Stimulated activated CD4-positive, alpha-beta T cell treated with anti-CD3 and anti-CD28 coated beads, Interleukin-15, amount 100 ng/mL, for 1 hour (primary cell): ENCODE results near the gene CNTRL.
A peak's percentile ranks its signal among the peaks of the same experiment; 100 is the strongest.
"Not testable (repeated sequence)": the region's sequence is repeated elsewhere in the genome, so short reads cannot be mapped to it uniquely, and the experiment has no call there.

ENCODE experiments used
- DNase-seq, 2 donors: peaks; one replicate each; pipeline ENCODE4 v3.0.0-alpha.2; 2020; ENCODE audit warnings: low read depth in 1 of 2, low spot score in 1 of 2

The CNTRL gene

DNA sequence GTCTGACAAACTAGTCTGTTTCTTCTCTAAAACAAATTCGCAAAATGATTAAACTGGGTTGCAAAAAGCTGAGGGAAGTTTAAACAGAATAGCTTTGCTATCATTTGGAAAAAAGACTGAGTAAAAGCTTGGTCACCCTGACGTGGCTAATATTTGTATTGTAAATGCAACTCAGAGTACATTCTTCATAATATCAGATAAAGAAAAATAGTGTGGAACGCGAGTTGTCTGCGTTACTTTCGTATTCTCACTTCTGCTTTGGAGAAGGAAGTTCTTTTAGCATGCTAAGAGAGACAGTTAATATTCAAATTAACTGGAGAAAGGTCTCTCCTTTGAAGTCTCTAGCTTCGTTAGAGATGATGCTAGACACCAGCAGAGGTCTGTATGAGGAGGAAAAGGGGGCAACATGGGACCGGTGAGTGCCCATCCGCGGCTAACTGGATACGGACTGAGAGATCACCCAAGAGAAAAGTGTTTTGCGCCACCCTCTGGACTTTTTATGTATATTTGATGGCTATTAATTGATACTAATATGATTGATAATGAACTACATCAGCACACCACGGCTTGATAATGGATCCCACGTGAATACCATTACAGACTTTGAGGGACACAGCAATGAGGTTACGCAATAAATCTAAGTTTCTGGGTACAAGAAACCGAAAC, 2.9 kb upstream of the CNTRL start:
- no peak for DNase-seq

GRCh38 chr9:121073038-121073437, 1.7 kb upstream of the CNTRL start:
- DNase-seq = no peak

GRCh38 chr9:121075251-121076036, 689 bp downstream of the CNTRL start:
- DNase-seq = no peak

GRCh38 chr9:121082075-121082474, 7.3 kb downstream of the CNTRL start:
- DNase-seq = no peak

GRCh38 chr9:121085661-121086060, 10.9 kb downstream of the CNTRL start:
- no peak for DNase-seq

DNA sequence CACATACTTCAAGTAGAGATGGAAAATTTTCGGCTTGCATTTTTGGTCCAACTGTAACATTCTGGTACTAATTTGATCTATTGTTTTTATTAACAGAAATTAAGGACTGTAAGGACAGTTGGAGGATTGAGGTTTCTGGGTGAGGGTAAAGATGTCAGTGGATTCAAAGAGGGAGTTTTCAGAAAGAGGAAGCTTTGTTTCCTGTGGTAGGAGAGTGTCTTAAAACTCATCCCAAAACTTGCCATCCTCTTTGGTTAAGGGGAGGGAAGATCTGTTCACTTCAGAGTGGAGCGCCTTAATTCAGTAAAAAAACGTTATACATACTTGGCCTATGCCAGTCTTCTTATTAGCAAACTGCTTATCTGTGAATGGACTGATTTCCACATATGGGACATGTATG, 13.8 kb downstream of the CNTRL start:
- DNase-seq = no peak

DNA sequence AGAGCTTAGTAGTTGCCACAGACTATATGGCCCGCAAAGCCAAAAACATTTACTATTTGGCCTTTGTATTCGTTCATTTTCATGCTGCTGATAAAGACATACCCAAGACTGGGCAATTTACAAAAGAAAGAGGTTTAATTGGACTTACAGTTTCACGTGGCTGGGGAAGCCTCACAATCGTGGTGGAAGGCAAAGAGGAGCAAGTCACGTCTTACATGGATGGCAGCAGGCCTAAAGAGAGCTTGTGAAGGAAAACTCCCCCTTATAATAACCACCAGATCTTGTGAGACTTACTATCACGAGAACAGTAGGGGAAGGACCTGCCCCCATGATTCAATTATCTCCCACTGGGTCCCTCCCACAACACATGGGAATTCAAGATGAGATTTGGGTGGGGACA, 16.0 kb downstream of the CNTRL start:
- not testable (repeated sequence) for DNase-seq

DNA sequence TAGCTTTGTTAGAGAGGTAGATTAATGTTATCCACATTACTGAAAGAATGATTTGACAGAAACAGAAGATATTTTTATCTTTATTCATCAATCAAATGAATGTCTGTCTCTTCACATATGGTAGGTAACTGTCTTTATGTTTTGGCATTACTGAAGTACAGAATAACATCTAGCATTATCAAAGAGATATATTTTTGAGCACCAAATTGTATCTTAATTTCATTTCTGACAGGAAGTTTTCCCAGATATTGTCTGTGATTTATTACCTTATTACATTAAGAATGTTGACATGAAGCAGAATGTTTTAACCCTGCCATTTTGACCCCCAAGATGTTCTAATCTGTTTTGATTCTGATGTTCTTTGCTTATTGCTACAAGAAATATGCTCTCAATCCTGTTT, 20.3 kb downstream of the CNTRL start:
- no peak for DNase-seq

DNA sequence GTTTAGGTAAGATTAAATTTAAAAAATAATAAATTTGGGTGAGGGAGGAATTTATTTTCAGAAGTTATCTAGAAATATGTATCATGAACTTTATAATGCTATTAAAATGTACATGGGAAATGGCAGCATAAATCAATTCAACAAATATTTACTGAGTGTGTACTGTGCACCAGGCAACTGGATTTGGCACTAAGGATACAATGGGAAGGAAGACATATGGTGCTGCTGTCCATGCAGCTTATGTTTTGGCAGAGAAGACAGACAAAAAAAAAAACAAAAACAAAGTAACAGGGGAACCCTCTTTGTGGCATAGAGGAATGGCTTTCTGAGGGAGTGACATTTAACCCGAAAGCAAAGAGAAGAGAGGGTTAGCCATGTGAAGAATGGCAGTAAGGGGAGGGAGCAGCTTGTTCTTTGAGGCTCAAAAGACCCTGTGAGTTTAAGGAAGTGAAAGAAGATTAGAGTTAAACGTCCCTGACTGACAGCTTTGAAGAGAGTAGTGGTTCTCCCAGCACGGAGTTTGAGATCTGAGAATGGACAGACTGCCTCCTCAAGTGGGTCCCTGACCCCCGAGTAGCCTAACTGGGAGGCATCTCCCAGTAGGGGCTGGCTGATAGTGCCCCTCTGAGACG, 23.9 kb downstream of the CNTRL start:
- DNase-seq = no peak

GRCh38 chr9:121104054-121104453, 29.3 kb downstream of the CNTRL start:
- DNase-seq = not testable (repeated sequence)

- no peak for DNase-seq
Measured at GRCh38 chr9:121105531-121105930, 30.8 kb downstream of the CNTRL start.

GRCh38 chr9:121107029-121107428, 32.3 kb downstream of the CNTRL start:
- DNase-seq = no peak

DNA sequence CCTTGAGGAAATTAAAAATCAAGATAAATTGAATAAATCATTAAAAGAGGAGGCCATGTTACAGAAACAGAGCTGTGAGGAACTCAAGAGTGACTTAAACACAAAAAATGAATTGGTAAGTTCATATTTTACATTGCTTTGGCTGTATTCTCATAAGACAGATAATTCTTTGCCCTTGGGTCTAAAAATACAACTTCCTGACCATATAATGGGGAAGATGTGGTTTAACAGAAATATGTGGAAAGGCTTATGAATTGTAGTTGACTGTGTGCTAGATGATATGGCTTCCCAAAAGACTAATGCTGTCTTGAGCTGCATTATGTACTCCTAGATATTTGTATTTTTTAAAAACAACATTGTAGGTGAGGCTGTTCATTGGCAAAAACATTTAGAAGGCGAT, 33.1 kb downstream of the CNTRL start:
- DNase-seq = no peak

DNA sequence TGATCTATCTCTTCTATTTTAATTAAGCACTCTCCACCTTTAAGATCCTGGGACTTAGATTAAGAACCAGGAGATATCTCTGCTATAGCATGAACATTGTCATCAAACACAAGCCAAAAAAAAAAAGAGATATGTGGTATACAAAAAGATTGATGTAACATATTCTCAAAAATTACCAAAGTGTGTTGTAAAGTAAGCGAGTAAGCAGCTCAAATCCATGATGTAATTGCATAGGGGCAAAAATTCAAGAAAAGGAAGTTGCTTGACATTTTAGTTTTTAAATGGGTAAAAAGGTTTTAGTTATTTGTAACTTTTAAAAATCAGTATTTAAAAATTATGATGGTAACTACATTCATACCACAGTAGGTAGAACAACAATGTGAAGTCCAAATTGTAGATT, 40.7 kb downstream of the CNTRL start:
- no peak for DNase-seq

DNA sequence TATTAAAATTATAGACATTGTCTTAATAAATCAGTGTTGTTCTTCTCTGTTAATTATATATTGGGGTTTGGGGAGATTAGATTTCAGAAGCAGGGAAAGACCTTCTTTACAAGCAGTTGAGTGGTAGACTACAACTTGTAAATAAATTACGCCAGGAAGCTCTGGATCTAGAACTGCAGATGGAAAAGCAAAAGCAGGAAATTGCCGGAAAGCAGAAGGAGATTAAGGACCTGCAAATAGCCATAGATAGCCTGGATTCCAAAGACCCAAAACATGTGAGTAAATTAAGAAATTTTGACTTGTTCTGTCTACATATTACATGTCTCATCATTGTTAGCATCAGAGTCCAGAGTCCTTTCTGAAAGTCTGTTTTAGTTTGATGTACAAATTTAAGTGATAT, 43.5 kb downstream of the CNTRL start:
- DNase-seq = no peak

DNA sequence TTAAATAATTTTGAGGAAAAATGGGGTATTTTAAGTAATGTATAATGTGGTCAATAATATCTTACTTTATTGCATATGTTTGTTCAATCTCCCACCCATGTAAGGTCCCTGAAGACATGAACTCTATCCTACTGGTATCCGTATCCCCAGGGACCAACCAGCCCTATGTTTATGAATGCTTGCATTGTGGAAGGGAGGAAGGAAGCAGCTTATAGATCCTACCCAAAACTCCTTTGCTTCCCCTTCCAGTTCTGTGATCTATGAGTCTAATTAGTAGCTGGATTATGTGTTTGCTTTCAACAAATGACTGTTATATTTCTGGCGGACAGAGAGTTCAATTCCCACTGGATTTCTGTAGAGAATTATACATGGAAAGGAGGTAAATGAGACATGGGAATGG, 45.6 kb downstream of the CNTRL start:
- DNase-seq = no peak

GRCh38 chr9:121121582-121122087, 46.9 kb downstream of the CNTRL start:
- DNase-seq = peak; percentile 87 to 89

GRCh38 chr9:121122246-121123032, 47.7 kb downstream of the CNTRL start:
- DNase-seq = no peak

DNA sequence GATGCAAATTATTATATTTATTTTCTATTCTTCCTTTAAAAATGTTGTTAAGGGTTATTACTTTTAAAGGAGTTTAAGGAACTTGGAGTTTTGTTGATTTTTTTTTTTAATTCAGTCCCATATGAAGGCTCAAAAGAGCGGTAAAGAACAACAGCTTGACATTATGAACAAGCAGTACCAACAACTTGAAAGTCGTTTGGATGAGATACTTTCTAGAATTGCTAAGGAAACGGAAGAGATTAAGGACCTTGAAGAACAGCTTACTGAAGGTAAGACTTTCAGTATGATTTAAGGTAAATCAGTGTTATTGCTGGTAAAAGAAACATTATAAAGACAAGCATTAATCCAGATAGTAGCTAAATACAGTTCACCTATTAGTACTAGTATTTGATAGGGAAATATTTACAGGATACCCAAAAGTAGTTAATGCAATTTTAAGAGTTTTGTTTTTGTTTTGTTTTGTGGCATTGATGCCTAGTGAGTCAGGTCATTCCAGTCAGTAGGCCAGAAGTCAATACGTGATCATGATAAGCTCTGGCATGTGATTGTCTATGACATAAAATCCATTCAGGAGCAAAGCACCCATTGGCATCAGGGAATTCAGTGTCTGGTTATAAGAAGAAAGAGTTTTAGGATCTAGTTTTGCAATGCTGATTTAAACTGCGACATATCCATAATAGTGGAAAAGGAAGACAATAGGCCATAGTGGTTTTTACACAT, 49.2 kb downstream of the CNTRL start:
- no peak for DNase-seq

DNA sequence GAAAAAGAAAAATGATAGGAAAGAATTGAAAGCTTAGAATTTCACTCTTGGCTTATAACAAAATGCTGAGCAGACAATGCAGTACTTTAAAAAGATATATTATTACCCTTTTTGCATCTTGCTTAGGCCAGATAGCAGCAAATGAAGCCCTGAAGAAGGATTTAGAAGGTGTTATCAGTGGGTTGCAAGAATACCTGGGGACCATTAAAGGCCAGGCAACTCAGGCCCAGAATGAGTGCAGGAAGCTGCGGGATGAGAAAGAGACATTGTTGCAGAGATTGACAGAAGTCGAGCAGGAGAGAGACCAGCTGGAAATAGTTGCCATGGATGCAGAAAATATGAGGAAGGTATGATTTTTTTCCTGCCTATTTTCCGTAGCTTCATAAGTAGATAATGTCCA, 50.8 kb downstream of the CNTRL start:
- no peak for DNase-seq

- DNase-seq = not testable (repeated sequence)
Measured at GRCh38 chr9:121129384-121129783, 54.6 kb downstream of the CNTRL start.
